Measurements from ENCODE around the gene DCAF4. TPM values are rescaled to one million over a fixed set of nuclear protein-coding genes. Genes with fewer than 3 reads are reported as not detected.

DCAF4 gene
- total RNA-seq, 1 donor from 2014 or later = 21.6 TPM

- Mint-ChIP-seq H3K36me3 (ENCODE audit: low read depth) (peaks cover 8% of the 10 kb centered on the region), H3K4me3 (no peak overlapping the region), H3K4me1 (peaks cover 22% of the 10 kb centered on the region), H3K27ac (no peak overlapping the region), H3K9me3 (peaks cover 5% of the 10 kb centered on the region), H3K27me3 (peaks cover 43% of the 10 kb centered on the region)
- intact Hi-C loops (cut with micrococcal nuclease) = no loop called here
- DNase-seq = no peak
Observed at GRCh38 chr14:72888636-72889201, 37.5 kb upstream of the DCAF4 start.

GRCh38 chr14:72889366-72889765 is 36.9 kb upstream of the DCAF4 start:
- intact Hi-C loops (cut with micrococcal nuclease) = no loop called here
- H3K27ac Mint-ChIP-seq = no peak overlapping the region
- peaks cover 20% of the 10 kb centered on the region for H3K4me1 Mint-ChIP-seq
- H3K4me3 Mint-ChIP-seq = no peak overlapping the region
- peaks cover 8% of the 10 kb centered on the region for H3K36me3 Mint-ChIP-seq (ENCODE audit: low read depth)
- no peak for DNase-seq
- peaks cover 5% of the 10 kb centered on the region for H3K9me3 Mint-ChIP-seq
- peaks cover 49% of the 10 kb centered on the region for H3K27me3 Mint-ChIP-seq

DNA sequence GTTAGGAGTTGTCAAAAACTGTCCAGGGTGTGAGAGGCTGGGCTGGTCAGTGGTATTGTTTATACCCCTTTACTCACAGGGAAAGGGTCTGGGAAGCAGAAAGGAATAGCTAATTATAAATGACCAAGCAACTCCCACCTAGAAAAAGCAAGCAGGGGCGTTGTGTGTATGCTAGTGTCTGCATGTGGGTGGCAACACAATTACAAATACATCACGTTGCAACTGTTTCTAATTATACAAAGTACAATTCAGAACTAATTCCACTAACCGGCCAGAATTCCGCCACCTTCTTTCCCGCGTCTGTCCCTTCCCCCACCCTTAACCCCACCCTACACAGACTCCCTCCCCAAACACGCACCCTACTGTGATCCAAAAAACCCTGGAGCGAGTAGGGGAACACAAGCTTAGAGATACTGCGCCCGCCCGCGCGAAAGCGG is 34.6 kb upstream of the DCAF4 start:
- H3K27ac Mint-ChIP-seq = no peak overlapping the region
- peaks cover 59% of the 10 kb centered on the region for H3K27me3 Mint-ChIP-seq
- intact Hi-C loops (cut with micrococcal nuclease) = loop anchor here (5.0 kb wide), 2 partner anchors 174 to 299 kb away; no protein-coding TSS in a partner anchor
- H3K4me3 Mint-ChIP-seq = peak overlapping the region; percentile 88
- H3K36me3 Mint-ChIP-seq (ENCODE audit: low read depth) = peaks cover 4% of the 10 kb centered on the region
- H3K9me3 Mint-ChIP-seq = no peaks in the 10 kb centered on the region
- peaks cover 26% of the 10 kb centered on the region for H3K4me1 Mint-ChIP-seq
- no peak for DNase-seq

- Mint-ChIP-seq H3K27ac (peak overlapping the region; percentile 71), H3K27me3 (peaks cover 62% of the 10 kb centered on the region), H3K4me3 (peak overlapping the region; percentile 88), H3K36me3 (ENCODE audit: low read depth) (peaks cover 4% of the 10 kb centered on the region), H3K9me3 (no peaks in the 10 kb centered on the region), H3K4me1 (peaks cover 26% of the 10 kb centered on the region)
- peak; percentile 83 for DNase-seq
- intact Hi-C loops (cut with micrococcal nuclease) = loop anchor here (5.0 kb wide), 2 partner anchors 175 to 300 kb away; no protein-coding TSS in a partner anchor
Observed at GRCh38 chr14:72892103-72892878, 34.0 kb upstream of the DCAF4 start.

GRCh38 chr14:72892879-72893635 is 33.2 kb upstream of the DCAF4 start:
- peaks cover 4% of the 10 kb centered on the region for H3K36me3 Mint-ChIP-seq (ENCODE audit: low read depth)
- H3K4me3 Mint-ChIP-seq = peak overlapping the region; percentile 88
- intact Hi-C loops (cut with micrococcal nuclease) = loop anchor here (5.0 kb wide), 2 partner anchors 176 to 301 kb away; no protein-coding TSS in a partner anchor
- peaks cover 26% of the 10 kb centered on the region for H3K4me1 Mint-ChIP-seq
- peak; percentile 84 for DNase-seq
- peaks cover 57% of the 10 kb centered on the region for H3K27me3 Mint-ChIP-seq
- peak overlapping the region; percentile 71 for H3K27ac Mint-ChIP-seq
- H3K9me3 Mint-ChIP-seq = no peaks in the 10 kb centered on the region

DNA sequence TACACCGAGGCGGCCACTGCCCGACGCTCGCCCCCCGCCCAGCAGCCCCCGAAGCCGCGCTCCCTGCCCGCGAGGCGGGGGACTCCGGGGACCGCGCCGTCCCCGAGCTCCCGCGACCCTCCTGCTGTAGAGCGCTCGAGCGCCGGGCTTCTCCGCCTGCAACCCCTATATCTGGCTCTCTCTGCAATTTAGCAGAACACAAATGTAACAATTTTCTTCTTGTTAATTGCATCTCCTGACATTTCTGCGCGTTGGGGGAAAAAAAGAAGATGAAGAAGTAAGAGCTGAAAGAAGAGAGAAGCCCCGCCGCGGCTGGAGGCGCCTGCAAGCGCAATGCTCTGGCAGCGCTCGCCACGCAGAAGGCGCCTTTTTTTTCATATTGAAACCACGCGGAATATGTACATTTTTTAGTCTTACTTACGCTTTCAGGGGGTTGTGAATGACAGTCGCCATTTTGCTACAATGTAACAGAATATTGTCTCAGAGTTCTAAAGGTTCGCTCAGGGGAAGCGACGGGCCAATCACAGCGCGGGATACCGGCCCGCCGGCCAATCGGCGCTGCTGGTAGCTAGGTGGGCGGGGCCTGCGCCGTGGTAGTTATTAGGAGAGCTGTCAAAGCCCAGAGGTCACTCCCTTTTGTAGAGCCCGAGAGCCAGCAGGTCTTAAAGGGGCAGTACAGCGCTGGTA is 32.5 kb upstream of the DCAF4 start, which contains the start of gene DPF3:
TSS of gene DPF3 (minus strand) at position 466 of the 687 bp plus-strand sequence. CDS start at position 453, 13 bp downstream.
- Mint-ChIP-seq H3K4me3 (peak within 1 kb of the TSS; percentile 90), H3K27ac (peak within 1 kb of the TSS; percentile 27), H3K4me1 (peaks cover 26% of the 10 kb centered on the region), H3K36me3 (ENCODE audit: low read depth) (no peaks in the 10 kb centered on the region), H3K27me3 (peaks cover 52% of the 10 kb centered on the region), H3K9me3 (no peaks in the 10 kb centered on the region)
- DNase-seq = peak; percentile 98
- intact Hi-C loops (cut with micrococcal nuclease) = loop anchor here (1.0 to 5.0 kb wide), 5 partner anchors 33 to 375 kb away; partner anchors contain the start of gene DCAF4

- Mint-ChIP-seq H3K4me3 (peak overlapping the region; percentile 90), H3K27me3 (peaks cover 53% of the 10 kb centered on the region), H3K36me3 (ENCODE audit: low read depth) (no peaks in the 10 kb centered on the region), H3K9me3 (no peaks in the 10 kb centered on the region), H3K27ac (peak overlapping the region; percentile 27), H3K4me1 (peaks cover 26% of the 10 kb centered on the region)
- intact Hi-C loops (cut with micrococcal nuclease) = loop anchor here (1.0 to 5.0 kb wide), 5 partner anchors 32 to 376 kb away; partner anchors contain the start of gene DCAF4
- no peak for DNase-seq
Observed at GRCh38 chr14:72894323-72894622, 32.0 kb upstream of the DCAF4 start.

GRCh38 chr14:72894623-72895378 is 31.5 kb upstream of the DCAF4 start:
- peaks cover 56% of the 10 kb centered on the region for H3K27me3 Mint-ChIP-seq
- no peaks in the 10 kb centered on the region for H3K9me3 Mint-ChIP-seq
- peak overlapping the region; percentile 90 for H3K4me3 Mint-ChIP-seq
- H3K4me1 Mint-ChIP-seq = peaks cover 27% of the 10 kb centered on the region
- no peaks in the 10 kb centered on the region for H3K36me3 Mint-ChIP-seq (ENCODE audit: low read depth)
- DNase-seq = peak; percentile 69
- H3K27ac Mint-ChIP-seq = no peak overlapping the region
- intact Hi-C loops (cut with micrococcal nuclease) = loop anchor here (1.0 to 5.0 kb wide), 5 partner anchors 32 to 376 kb away; partner anchors contain the start of gene DCAF4

DNA sequence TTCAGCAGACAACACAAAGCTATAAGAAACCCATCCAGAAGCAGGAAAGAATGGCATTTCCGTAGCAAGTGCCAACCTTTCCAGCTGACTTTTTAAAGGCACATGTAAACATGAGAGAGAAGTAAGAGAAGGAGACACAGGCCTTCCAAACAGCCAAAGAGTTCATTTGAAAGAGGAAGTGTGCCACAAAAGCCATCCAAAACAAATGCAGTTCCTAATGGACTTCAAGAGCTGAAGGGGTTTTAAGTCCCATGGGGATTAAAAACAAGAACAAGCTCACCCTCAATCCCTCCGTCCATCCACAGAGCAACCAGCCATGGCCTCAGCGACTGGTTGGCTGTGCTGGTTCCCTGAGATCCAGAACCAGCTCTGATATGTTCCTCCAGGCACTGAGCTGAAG is 27.8 kb upstream of the DCAF4 start:
- no peak overlapping the region for H3K4me3 Mint-ChIP-seq
- no peaks in the 10 kb centered on the region for H3K9me3 Mint-ChIP-seq
- no peak for DNase-seq
- no peak overlapping the region for H3K27ac Mint-ChIP-seq
- intact Hi-C loops (cut with micrococcal nuclease) = no loop called here
- peaks cover 42% of the 10 kb centered on the region for H3K27me3 Mint-ChIP-seq
- H3K4me1 Mint-ChIP-seq = peaks cover 15% of the 10 kb centered on the region
- H3K36me3 Mint-ChIP-seq (ENCODE audit: low read depth) = no peaks in the 10 kb centered on the region

DNA sequence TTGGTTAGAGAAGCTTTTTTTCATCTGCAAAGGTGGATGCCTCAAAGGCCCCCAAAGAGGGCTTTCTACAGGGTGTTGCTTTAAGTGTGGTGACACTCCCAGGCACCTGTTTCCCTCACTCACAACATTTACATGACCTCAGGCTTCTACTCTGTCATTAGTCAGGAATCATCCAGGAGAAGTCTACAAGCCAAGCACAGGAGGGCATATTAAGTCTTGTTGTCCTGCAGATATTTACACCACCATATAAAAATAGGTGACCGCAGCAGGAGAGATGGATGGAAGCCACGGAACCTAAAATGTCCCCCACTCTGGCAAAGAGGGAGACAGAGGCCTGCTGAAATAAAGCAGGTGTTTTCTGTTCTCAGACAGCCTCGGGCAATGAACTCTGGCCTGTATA is 24.9 kb upstream of the DCAF4 start:
- Mint-ChIP-seq H3K27ac (no peak overlapping the region), H3K27me3 (peaks cover 27% of the 10 kb centered on the region)

GRCh38 chr14:72902801-72903530 is 23.3 kb upstream of the DCAF4 start:
- Mint-ChIP-seq H3K36me3 (ENCODE audit: low read depth) (no peaks in the 10 kb centered on the region), H3K9me3 (no peaks in the 10 kb centered on the region), H3K27me3 (peaks cover 27% of the 10 kb centered on the region), H3K4me3 (no peak overlapping the region), H3K27ac (no peak overlapping the region), H3K4me1 (peaks cover 18% of the 10 kb centered on the region)
- intact Hi-C loops (cut with micrococcal nuclease) = no loop called here
- DNase-seq = no peak

More for the DNA sequence above, 24.9 kb upstream of the DCAF4 start:
- intact Hi-C loops (cut with micrococcal nuclease) = no loop called here
- Mint-ChIP-seq H3K9me3 (no peaks in the 10 kb centered on the region), H3K4me3 (no peak overlapping the region), H3K4me1 (peaks cover 10% of the 10 kb centered on the region), H3K36me3 (ENCODE audit: low read depth) (no peaks in the 10 kb centered on the region)
- no peak for DNase-seq

DNA sequence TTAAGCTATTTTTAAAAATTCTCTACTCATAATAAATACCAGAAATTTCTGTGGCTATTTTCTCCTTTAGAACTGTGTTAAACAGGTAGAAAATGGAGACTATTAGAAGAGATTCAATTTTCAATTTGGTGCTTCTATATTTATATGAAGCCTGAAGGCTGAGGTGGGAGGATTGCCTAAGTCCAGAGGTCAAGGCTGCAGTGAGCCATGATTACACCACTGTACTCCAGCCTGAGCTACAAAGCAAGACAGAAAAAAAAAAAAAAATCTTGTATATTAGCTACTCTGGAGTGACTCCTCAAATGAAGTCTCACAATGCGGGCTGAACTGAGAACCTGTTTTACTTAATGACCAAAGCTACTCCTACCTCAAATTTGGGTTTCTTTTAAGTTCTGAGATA is 22.5 kb upstream of the DCAF4 start:
- intact Hi-C loops (cut with micrococcal nuclease) = loop anchor here (2.0 kb wide), 1 partner anchor 45 kb away; no protein-coding TSS in a partner anchor
- H3K27ac Mint-ChIP-seq = no peak overlapping the region
- no peaks in the 10 kb centered on the region for H3K36me3 Mint-ChIP-seq (ENCODE audit: low read depth)
- H3K4me1 Mint-ChIP-seq = peaks cover 19% of the 10 kb centered on the region
- no peaks in the 10 kb centered on the region for H3K9me3 Mint-ChIP-seq
- no peak for DNase-seq
- H3K27me3 Mint-ChIP-seq = peaks cover 27% of the 10 kb centered on the region
- no peak overlapping the region for H3K4me3 Mint-ChIP-seq
